Measurements from ENCODE around the gene C18orf32. TPM values are rescaled to one million over a fixed set of nuclear protein-coding genes. Genes with fewer than 3 reads are reported as not detected.

Gene C18orf32
- total and polyA plus RNA-seq, 10 of the 15 experiments (the other 5 are each of a cell fraction or from before 2014, with no cell fraction given) = 11.5 to 67.0 (median 32.9) TPM

DNA sequence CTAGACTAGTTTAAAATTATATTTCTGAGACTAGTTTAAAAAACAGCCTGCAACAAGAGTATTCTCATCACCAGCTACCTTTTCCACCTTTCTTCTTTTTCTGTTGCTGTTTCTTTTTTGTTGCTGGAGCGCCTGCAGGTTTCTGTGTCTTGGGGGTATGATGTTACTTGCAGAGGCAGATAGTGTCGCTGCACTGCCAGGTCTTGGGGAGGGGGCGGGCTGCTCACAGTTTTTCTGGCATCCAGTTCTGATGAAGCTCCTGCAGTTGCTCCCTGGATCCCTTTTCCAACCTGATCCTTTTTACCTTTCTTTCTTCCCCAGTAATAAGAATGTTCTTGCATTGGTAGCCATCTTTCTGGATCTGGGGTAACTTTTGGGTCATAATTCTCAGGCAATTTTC is 8.0 kb upstream of the C18orf32 start:
- no peaks in the 10 kb centered on the region; the same call in 2 of the 3 replicates for H3K9me3 ChIP-seq (replicated peaks; ENCODE audit: control insufficient read depth, insufficient read depth, low read length)
- H3K27me3 ChIP-seq (replicated peaks in 1 of 2; ENCODE audit: control insufficient read depth in 2 of 2, insufficient read depth in 2 of 2, low read length in 1 of 2) = no peaks in the 10 kb centered on the region
- RAD21 ChIA-PET (ENCODE audit: unreplicated experiment) = interaction anchor here (1.0 kb wide), 1 partner anchor 8 kb away, joined by 3 read pairs; the partner anchor contains the start of gene C18orf32
- no peak overlapping the region for H3K4me3 ChIP-seq
- FAIRE-seq (no peak), DNase-seq (ENCODE audit: low read depth, low spot score) (no peak), ATAC-seq (no peak)
- H3K36me3 ChIP-seq (ENCODE audit: control insufficient read depth in 2 of 2, insufficient read depth in 2 of 2, low read length in 1 of 2) = peaks cover 0 to 13% of the 10 kb centered on the region in 2 experiments; a peak in 2 of 4 replicates
- 70% methylated on average over 3 of the region's 3 CpGs for WGBS (ENCODE audit: insufficient coverage, insufficient replicate concordance, low lambda C conversion rate, missing lambda C conversion rate)
- intact Hi-C loops (cut with micrococcal nuclease; ENCODE audit: unreplicated experiment) (no loop called here), in situ Hi-C loops (cut with MboI) (loop anchor here (10.0 to 25.0 kb wide), 2 partner anchors 770 to 1542 kb away; partner anchors contain the start of genes CFAP53 and SMAD4)
- H3K79me2 ChIP-seq (ENCODE audit: control insufficient read depth, insufficient read depth, low read length) = peaks cover 22% of the 10 kb centered on the region
- no peak overlapping the region for H3K4me2 ChIP-seq (ENCODE audit: control insufficient read depth, insufficient read depth)
- no peak for TF ChIP-seq ETV6 (conservative IDR thresholded peaks at IDR 0.05 in 1 of 2, IDR thresholded peaks at IDR 0.05 in 1 of 2; ENCODE audit: borderline replicate concordance in 1 of 2, low read depth in 1 of 2)
- TF ChIP-seq POLR2AphosphoS5 (IDR thresholded peaks at IDR 0.05; ENCODE audit: low read length) = no peak
- TF ChIP-seq RB1 (IDR thresholded peaks at IDR 0.05; ENCODE audit: borderline replicate concordance) = no peak
- no peak for TF ChIP-seq IKZF2 (IDR thresholded peaks at IDR 0.05)
- no peak for TF ChIP-seq NFYB (IDR thresholded peaks at IDR 0.05; ENCODE audit: insufficient read depth, low read depth, low read length)
- POLR2A ChIA-PET = interaction anchor here (1.5 kb wide), 1 partner anchor 11 kb away, joined by 5 read pairs; no protein-coding TSS in a partner anchor
- peaks cover 2% of the 10 kb centered on the region; the same call in 1 of the 2 replicates for H4K20me1 ChIP-seq (ENCODE audit: control insufficient read depth, insufficient read depth)
- CTCF ChIA-PET = interaction anchor here (1.1 kb wide), 1 partner anchor 64 kb away, joined by 3 read pairs; no protein-coding TSS in a partner anchor
- no TSS peak for BruUV-seq (replicated peaks)
- no peak overlapping the region for H2AFZ ChIP-seq (ENCODE audit: control insufficient read depth, low read depth, low read length)
- SMC1A ChIA-PET (ENCODE audit: uncharacterized antibody, unreplicated experiment) = interaction anchor here (1.0 to 1.4 kb wide), 3 partner anchors 11 to 289 kb away, joined by 3 read pairs; no protein-coding TSS in a partner anchor
- no peaks in the 10 kb centered on the region; the same call in 1 of the 2 replicates for H3K4me1 ChIP-seq (ENCODE audit: control insufficient read depth, insufficient read depth, low read length)
- no peak overlapping the region for H3K27ac ChIP-seq (ENCODE audit: control insufficient read depth, insufficient read depth)
- no peak overlapping the region for H3K9ac ChIP-seq (ENCODE audit: control insufficient read depth, insufficient read depth, low read length)

GRCh38 chr18:49494660-49495059 is 7.6 kb upstream of the C18orf32 start:
- Histone ChIP-seq H3K79me2 (ENCODE audit: control insufficient read depth, insufficient read depth, low read length) (peaks cover 27% of the 10 kb centered on the region), H3K27me3 (replicated peaks in 1 of 2; ENCODE audit: control insufficient read depth in 2 of 2, insufficient read depth in 2 of 2, low read length in 1 of 2) (no peaks in the 10 kb centered on the region), H3K4me1 (ENCODE audit: control insufficient read depth, insufficient read depth, low read length) (no peaks in the 10 kb centered on the region; the same call in 1 of the 2 replicates), H3K9ac (ENCODE audit: control insufficient read depth, insufficient read depth, low read length) (no peak overlapping the region), H3K4me2 (ENCODE audit: control insufficient read depth, insufficient read depth) (no peak overlapping the region), H3K36me3 (ENCODE audit: control insufficient read depth in 2 of 2, insufficient read depth in 2 of 2, low read length in 1 of 2) (peaks cover 0 to 17% of the 10 kb centered on the region in 2 experiments; a peak in 2 of 4 replicates), H3K27ac (ENCODE audit: control insufficient read depth, insufficient read depth) (no peak overlapping the region), H3K9me3 (replicated peaks; ENCODE audit: control insufficient read depth, insufficient read depth, low read length) (no peaks in the 10 kb centered on the region; the same call in 2 of the 3 replicates), H4K20me1 (ENCODE audit: control insufficient read depth, insufficient read depth) (peaks cover 2% of the 10 kb centered on the region; the same call in 1 of the 2 replicates), H2AFZ (ENCODE audit: control insufficient read depth, low read depth, low read length) (no peak overlapping the region), H3K4me3 (no peak overlapping the region)
- ChIA-PET POLR2A (interaction anchor here (1.5 kb wide), 1 partner anchor 11 kb away, joined by 5 read pairs; no protein-coding TSS in a partner anchor), SMC1A (ENCODE audit: uncharacterized antibody, unreplicated experiment) (no interaction called here), CTCF (no interaction called here), RAD21 (ENCODE audit: unreplicated experiment) (no interaction called here)
- DNase-seq (ENCODE audit: low read depth, low spot score) (no peak), FAIRE-seq (no peak), ATAC-seq (no peak)
- intact Hi-C loops (cut with micrococcal nuclease; ENCODE audit: unreplicated experiment) = no loop called here
- WGBS (ENCODE audit: insufficient coverage, insufficient replicate concordance, low lambda C conversion rate, missing lambda C conversion rate) = 95% methylated on average over 2 of the region's 2 CpGs
- BruUV-seq (replicated peaks) = no TSS peak
- TF ChIP-seq YBX1 (IDR thresholded peaks at IDR 0.05) = no peak
- in situ Hi-C loops (cut with MboI) = loop anchor here (10.0 to 25.0 kb wide), 2 partner anchors 770 to 1543 kb away; partner anchors contain the start of genes CFAP53 and SMAD4

Measured in GM12878 (cell line).